NCI-H1105 treated with DMSO at 0.1 percent for 48 hours (cell line): ENCODE results near the gene AP4M1.
A peak's percentile ranks its signal among the peaks of the same experiment; 100 is the strongest.
"Not testable (repeated sequence)": the region's sequence is repeated elsewhere in the genome, so short reads cannot be mapped to it uniquely, and the experiment has no call there.

Experiments
- DNase-seq: peaks from one replicate; lab custom pipeline; 2025; lab: John Stamatoyannopoulos, UW

The AP4M1 gene

GRCh38 chr7:100107890-100108289 is 6.4 kb downstream of the AP4M1 start:
- DNase-seq: no peak

- no peak for DNase-seq
Measured at GRCh38 chr7:100109521-100110163, 8.2 kb downstream of the AP4M1 start.

- no peak for DNase-seq
Measured at GRCh38 chr7:100111156-100111555, 9.7 kb downstream of the AP4M1 start.

DNA sequence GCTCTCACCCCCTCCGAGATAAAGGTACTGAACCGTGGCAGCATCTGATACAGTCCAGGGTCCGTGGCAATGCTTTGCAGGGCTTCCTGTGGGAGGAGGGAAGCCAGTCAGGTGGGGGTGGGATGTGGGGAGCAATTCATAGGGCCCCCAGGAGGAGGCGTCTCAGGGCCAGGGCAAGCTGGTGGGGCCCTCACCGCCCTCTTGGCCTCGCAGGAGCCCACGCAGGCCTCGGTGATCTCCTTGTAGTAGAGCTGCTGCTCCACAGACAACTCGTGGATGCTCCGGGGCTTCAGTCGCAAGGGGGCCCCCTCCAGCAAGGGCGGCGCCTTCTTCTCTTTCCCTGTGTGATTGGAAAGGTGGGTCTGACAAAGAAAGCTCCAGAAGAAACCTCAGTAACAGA is 10.5 kb downstream of the AP4M1 start:
- no peak for DNase-seq

DNA sequence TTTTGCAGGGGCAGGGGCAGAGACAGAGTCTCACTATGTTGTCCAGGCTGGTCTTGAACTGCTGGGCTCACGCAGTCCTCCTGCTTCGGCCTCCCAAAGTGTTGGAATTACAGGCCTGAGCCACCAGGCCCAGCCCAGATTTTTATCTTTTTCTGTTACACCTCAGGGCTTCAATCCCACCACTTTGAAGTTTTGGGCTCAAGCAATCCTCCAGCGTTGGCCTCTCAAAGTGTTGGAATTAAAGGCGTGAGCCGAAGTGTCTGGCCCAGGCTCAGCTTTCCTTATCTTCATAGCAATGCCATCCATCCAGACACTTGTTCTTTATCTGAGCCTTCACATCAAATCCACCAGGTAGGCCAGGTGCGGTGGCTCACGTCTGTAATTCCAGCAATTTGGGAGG is 13.6 kb downstream of the AP4M1 start:
- DNase-seq: no peak

GRCh38 chr7:100118388-100119071 is 17.1 kb downstream of the AP4M1 start:
- no peak for DNase-seq

DNA sequence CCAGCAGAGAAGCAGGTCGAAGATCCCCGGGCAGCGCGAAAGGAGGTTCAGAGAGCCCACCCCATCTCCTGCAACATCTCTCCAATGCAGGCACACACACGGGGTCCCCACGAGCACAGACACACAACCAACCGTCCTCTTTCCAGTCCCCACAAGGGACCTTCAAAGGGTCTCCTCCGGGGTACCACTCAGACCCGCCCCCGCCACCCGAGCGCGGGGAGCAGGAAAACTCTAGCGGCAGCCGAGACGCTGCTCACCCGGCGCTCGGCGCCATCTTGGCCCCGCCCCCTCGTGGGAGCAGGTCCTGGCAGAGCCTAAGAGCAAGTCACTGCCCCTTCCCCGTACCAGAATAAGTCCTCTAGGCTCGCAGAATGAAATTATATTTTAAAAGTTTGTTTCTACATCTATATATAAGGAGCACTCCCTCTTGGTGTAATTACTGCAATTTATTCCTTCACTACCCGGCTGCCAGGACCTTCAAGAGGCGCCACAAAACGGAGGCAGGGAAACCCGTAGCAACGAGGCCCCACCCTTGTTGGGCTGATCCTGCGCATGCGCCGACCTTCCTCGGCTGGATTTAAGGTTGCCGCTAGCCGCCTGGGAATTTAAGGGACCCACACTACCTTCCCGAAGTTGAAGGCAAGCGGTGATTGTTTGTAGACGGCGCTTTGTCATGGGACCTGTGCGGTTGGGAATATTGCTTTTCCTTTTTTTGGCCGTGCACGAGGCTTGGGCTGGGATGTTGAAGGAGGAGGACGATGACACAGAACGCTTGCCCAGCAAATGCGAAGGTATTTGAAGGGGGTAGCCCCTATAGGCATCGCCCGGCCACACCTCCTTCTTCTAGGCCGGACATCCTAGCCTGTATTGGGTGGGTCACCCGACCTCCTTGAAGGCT is 17.9 kb downstream of the AP4M1 start, which contains the start of the genes CNPY4 and TAF6:
TSS of gene CNPY4 (plus strand) at position 563 of the 898 bp plus-strand sequence. CDS start at position 674, 111 bp downstream.
TSS of gene TAF6 (minus strand) at position 287 of the 898 bp plus-strand sequence. CDS start 5,149 bp downstream, outside the sequence.
- DNase-seq: peak; percentile 93

GRCh38 chr7:100119970-100120732 is 18.7 kb downstream of the AP4M1 start:
- peak; percentile 40 for DNase-seq

DNA sequence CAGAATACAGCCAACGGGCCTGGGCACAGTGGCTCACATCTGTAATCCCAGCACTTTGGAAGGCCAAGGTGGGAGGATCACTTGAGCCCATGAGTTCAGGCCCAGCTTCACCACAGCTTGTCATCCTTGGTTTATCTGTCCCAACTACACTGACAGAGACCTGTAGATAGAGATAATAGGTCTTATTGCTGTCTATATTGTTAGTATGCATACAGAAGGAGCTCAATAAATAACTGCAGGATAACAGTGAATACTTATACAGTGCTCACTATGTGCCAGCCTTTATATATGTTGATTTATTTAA is 19.2 kb downstream of the AP4M1 start:
- DNase-seq: no peak

DNA sequence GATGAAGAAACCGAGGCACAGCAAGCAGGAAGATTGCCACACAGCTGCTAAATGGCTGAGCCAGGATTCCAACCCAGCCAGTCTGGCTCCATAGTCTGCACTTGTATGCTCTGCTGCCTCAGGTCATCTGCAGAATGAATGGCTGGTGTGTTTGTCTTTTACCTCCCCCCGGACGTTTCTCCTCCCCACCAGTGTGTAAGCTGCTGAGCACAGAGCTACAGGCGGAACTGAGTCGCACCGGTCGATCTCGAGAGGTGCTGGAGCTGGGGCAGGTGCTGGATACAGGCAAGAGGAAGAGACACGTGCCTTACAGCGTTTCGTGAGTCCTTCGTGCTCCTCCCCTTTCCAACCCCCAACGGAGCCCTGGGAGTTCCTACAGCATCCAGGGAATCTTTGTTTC is 20.6 kb downstream of the AP4M1 start:
- DNase-seq: peak; percentile 71

GRCh38 chr7:100122568-100122967 is 21.1 kb downstream of the AP4M1 start:
- no peak for DNase-seq

- DNase-seq: no peak
Measured at GRCh38 chr7:100124301-100125230, 23.1 kb downstream of the AP4M1 start.

- DNase-seq: no peak
Measured at GRCh38 chr7:100126239-100126930, 24.9 kb downstream of the AP4M1 start.

- peak; percentile 83 for DNase-seq
Measured at GRCh38 chr7:100126931-100127865, 25.8 kb downstream of the AP4M1 start, which contains the start of gene MBLAC1. TSS of gene MBLAC1 (plus strand) at chr7:100126967. CDS start at chr7:100127396, 429 bp downstream.

- DNase-seq: peak; percentile 22
Measured at GRCh38 chr7:100127866-100128636, 26.6 kb downstream of the AP4M1 start.

DNA sequence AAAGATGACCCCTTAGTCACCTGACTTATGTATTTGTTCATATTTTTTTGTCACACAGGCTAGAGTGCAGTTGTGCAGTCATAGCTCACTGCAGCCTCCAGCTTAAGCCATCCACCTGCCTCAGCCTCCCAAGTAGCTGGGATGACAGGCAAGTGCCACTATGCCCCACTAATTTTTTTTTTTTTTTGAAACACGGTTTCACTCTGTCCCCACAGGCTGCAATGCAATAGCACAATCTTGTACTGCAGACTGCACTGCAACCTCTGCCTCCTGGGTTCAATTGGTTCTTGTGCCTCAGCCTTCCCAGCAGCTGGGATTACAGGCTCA is 27.2 kb downstream of the AP4M1 start:
- DNase-seq: no peak

GRCh38 chr7:100130220-100130607 is 28.8 kb downstream of the AP4M1 start:
- DNase-seq: not testable (repeated sequence)
